Measurements from ENCODE around the gene ARMC6. TPM values are rescaled to one million over a fixed set of nuclear protein-coding genes. Genes with fewer than 3 reads are reported as not detected.
A peak's percentile ranks its signal among the peaks of the same experiment; 100 is the strongest.

Gene ARMC6
- total RNA-seq, 1 donor from 2014 or later, result 48.1 TPM

DNA sequence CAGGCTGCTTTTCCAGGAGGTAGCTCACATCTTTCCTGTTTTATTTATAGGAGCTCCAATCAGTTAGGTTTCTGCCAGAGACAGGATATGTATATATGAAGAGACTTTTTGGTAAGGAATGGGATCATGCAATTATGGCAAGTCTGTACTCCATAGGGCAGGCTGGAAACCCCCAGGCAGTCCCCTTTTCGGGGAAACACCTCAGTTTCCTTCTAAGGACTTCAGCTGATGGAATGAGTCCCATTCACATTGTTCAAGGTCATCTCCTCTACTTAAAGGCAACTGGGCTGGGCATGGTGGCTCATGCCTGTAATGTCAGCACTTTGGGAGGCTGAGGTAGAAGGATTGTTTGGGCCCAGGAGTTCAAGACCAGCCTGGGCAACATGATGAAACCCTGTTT, 19.5 kb downstream of the ARMC6 start:
- no peak for DNase-seq (ENCODE audit: low read depth)
- TF ChIP-seq, protein P1, sequence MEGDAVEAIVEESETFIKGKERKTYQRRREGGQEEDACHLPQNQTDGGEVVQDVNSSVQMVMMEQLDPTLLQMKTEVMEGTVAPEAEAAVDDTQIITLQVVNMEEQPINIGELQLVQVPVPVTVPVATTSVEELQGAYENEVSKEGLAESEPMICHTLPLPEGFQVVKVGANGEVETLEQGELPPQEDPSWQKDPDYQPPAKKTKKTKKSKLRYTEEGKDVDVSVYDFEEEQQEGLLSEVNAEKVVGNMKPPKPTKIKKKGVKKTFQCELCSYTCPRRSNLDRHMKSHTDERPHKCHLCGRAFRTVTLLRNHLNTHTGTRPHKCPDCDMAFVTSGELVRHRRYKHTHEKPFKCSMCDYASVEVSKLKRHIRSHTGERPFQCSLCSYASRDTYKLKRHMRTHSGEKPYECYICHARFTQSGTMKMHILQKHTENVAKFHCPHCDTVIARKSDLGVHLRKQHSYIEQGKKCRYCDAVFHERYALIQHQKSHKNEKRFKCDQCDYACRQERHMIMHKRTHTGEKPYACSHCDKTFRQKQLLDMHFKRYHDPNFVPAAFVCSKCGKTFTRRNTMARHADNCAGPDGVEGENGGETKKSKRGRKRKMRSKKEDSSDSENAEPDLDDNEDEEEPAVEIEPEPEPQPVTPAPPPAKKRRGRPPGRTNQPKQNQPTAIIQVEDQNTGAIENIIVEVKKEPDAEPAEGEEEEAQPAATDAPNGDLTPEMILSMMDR (conservative IDR thresholded peaks at IDR 0.05; ENCODE audit: low read depth, low read length), result no peak
- H3K4me3 ChIP-seq (ENCODE audit: low read depth, low read length), result no peak overlapping the region

DNA sequence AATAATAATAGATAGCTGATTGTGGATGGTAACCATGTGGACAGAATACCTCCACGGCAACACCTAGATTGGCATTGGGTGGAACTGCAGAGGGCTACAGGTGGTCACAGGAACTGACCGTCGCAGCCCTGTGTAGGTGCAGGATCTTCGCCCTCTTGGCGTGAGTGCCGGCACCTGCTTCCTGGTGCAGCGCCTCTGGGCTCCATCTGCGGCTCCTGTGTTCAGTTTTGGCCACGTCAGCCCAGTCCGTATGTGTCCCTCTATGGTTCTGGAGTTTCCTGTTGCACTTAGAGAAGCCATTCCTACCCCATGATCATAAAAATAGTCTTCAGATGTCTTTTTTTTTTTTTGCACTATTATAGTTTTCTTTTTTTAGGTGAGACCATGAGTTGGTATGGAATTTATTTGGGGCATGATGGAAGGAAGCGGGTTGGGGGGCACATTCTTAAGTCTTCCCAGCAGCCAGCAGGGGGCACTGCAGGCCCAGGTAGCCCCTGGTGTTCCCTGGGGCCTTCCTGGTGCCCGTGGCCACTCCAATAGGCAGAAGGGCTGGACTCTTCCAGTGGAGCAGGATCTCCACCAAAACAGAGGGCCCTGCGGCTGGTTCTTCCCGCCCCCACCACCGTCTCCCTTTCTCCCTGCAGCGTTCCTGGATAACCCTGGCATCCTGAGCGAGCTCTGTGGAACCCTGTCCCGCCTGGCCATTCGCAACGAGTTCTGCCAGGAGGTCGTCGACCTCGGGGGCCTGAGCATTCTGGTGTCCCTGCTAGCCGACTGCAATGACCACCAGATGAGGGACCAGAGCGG, 20.3 kb downstream of the ARMC6 start:
- no peak for DNase-seq (ENCODE audit: low read depth)
- TF ChIP-seq, protein P1 (conservative IDR thresholded peaks at IDR 0.05; ENCODE audit: low read depth, low read length), result peak; percentile 81
- H3K4me3 ChIP-seq (ENCODE audit: low read depth, low read length), result no peak overlapping the region

DNA sequence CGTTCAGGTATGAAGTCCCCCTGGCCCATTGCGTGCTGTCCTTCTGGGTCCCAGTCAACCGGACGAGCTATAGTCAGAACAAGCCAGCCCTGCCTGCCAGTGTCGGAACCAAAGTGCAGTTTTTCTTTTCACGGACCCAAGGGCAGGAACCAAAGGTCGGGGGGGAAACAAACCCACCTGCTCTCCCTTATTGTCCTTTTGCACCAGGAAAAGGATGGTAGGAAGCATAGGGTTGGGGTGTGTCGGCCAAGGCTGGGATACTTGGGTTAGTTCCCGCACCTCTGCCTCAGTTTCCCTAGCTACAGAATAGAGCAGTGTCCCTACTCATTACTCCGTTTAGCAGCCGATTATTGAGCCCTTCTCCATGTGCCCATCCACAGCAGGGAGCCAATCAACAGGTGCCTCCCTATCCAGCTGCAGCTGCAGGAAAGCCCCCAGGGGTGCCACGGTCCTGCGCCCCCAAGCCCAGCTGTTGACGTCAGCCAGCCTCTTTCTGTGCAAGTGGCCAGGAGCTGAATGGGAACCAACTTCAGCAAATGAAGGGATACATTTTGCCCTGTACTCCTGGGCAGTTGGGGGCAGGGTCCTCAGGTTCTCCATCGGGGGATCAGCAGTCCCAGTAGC, 21.0 kb downstream of the ARMC6 start:
- H3K4me3 ChIP-seq (ENCODE audit: low read depth, low read length), result no peak overlapping the region
- TF ChIP-seq, protein P1 (conservative IDR thresholded peaks at IDR 0.05; ENCODE audit: low read depth, low read length), result no peak
- no peak for DNase-seq (ENCODE audit: low read depth)

DNA sequence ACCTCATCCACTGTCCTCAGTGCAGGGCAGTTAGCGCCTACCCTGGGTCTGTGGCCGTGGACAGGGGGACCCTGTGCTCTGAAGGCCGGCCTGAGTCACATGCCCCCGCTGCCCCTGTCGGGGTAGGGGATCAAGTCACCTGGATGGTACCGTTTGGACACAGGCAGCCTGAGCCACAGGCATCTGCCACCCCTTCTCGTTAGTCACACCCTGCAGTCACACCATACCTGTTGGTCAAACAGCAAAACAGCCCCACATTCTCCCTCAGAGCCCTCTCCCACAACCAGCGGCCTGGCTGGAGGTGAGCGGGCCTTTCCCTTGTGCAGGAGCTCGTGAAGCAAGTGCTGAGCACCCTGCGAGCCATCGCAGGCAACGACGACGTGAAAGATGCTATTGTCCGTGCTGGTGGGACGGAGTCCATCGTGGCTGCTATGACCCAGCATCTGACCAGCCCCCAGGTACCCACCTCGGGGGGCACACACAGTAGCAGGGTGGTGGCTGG, 21.6 kb downstream of the ARMC6 start:
- H3K4me3 ChIP-seq (ENCODE audit: low read depth, low read length), result no peak overlapping the region
- TF ChIP-seq, protein P1 (conservative IDR thresholded peaks at IDR 0.05; ENCODE audit: low read depth, low read length), result no peak
- no peak for DNase-seq (ENCODE audit: low read depth)

DNA sequence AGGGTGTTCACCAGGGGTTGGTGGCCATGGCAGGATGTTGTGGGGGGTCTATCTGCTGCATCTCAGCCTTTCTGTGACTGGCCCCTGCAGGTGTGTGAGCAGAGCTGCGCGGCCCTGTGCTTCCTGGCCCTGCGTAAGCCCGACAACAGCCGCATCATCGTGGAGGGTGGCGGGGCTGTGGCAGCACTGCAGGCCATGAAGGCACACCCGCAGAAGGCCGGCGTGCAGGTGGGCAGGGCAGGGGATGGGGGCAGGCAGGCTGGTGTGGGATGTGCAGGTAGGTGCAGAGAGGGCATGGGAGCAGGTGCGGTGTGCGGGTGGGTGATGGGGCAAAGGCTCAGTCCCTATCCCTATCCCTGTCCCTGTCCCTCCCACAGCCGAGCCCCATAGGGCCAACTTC, 22.3 kb downstream of the ARMC6 start:
- H3K4me3 ChIP-seq (ENCODE audit: low read depth, low read length), result no peak overlapping the region
- DNase-seq (ENCODE audit: low read depth), result no peak
- TF ChIP-seq, protein P1 (conservative IDR thresholded peaks at IDR 0.05; ENCODE audit: low read depth, low read length), result no peak

DNA sequence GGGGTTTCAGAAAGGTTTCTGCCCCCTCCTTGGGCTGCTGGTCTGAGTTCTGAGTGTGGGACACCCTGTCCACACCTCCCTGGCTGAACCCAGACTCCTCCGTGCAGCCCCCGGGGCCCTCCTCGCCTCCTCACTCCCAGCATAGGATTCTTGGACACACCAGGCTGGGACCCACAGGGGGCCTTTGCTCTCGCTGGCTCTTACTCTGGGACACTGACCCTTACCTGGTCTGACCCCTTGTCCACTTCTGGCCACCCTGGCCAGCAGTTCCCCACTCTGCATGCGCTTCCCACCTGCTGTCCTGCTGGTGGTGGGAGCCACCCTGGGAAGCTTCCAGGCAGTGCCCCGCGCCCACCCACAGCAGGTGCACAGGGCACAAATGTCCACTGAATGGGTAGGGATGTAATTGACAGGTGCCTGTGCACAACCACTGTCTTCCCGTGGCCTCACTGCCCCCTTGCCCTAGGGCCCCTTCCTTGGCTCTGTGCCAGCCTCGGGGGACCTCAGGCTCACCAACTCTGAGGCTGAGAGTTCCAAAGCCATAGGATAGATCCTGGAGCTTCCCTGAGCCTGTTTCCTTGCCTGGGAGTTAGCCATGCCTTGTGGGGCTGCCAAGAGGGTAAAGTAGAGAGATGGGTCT, 23.4 kb downstream of the ARMC6 start:
- TF ChIP-seq, protein P1 (conservative IDR thresholded peaks at IDR 0.05; ENCODE audit: low read depth, low read length), result no peak
- no peak overlapping the region for H3K4me3 ChIP-seq (ENCODE audit: low read depth, low read length)
- no peak for DNase-seq (ENCODE audit: low read depth)

Data from epithelial cell of proximal tubule (primary cell).